ENCODE measurements around the gene ZNF385B. TPM values are rescaled to one million over a fixed set of nuclear protein-coding genes. Genes with fewer than 3 reads are reported as not detected.

The ZNF385B gene
- total and polyA plus RNA-seq, 4 donors: 3.0 to 7.2 (median 3.9) TPM

- Histone ChIP-seq H3K9me3 (ENCODE audit: control insufficient read depth in 4 of 4, low read length in 3 of 4) (no peaks in the 10 kb centered on the region), H3K36me3 (ENCODE audit: control insufficient read depth in 4 of 4, insufficient read depth in 3 of 4, low read depth in 1 of 4, low read length in 3 of 4) (peaks cover 0 to 18% (median 4%) of the 10 kb centered on the region in 4 donors), H3K9ac (ENCODE audit: low read depth in 1 of 2, low read length in 2 of 2) (no peak overlapping the region), H3K27ac (ENCODE audit: low read depth in 1 of 2, low read length in 2 of 2) (no peak overlapping the region), H3K4me3 (ENCODE audit: low read depth in 1 of 3, low read length in 3 of 3) (no peak overlapping the region), H3K4me1 (ENCODE audit: control insufficient read depth in 4 of 4, insufficient read depth in 4 of 4, low read length in 3 of 4) (peaks cover 0 to 10% (median 2%) of the 10 kb centered on the region in 4 donors), H3K27me3 (ENCODE audit: control insufficient read depth in 4 of 4, insufficient read depth in 4 of 4, low read length in 3 of 4) (no peaks in the 10 kb centered on the region)
- no peak for DNase-seq (ENCODE audit: low spot score)
- WGBS: 92% methylated on average over 4 of the region's 4 CpGs
- no peak for TF ChIP-seq FOXA2 (IDR thresholded peaks at IDR 0.05)
- TF ChIP-seq HNF4A (conservative IDR thresholded peaks at IDR 0.05): peak in 1 of 2 donors; percentile 17
These were observed 342.6 kb downstream of the ZNF385B start for GRCh38 chr2:179518830-179519229.

DNA sequence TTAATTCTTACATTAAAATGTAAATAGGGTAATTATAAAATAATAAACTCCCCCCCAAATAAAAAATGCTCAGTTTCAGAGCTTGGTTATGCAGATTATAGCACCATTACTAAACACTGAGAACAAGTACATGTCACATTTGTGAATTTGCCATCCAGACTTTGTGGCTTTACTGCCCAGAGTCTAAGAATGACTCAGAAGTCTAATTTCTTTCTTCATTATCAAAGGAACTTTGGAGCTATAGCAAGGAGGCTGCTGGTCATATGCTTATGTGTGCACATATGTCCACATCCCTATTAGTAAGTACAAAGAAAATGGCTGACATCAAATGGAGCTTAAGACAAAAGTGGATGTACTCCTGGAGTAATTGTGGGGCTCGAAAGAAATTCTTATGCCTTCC lies 348.2 kb downstream of the ZNF385B start:
- no peak for DNase-seq (ENCODE audit: low spot score)
- Histone ChIP-seq H3K9ac (ENCODE audit: low read depth in 1 of 2, low read length in 2 of 2) (no peak overlapping the region), H3K9me3 (ENCODE audit: control insufficient read depth in 4 of 4, low read length in 3 of 4) (no peaks in the 10 kb centered on the region), H3K36me3 (ENCODE audit: control insufficient read depth in 4 of 4, insufficient read depth in 3 of 4, low read depth in 1 of 4, low read length in 3 of 4) (peaks cover 0 to 34% (median 5%) of the 10 kb centered on the region in 4 donors), H3K27ac (ENCODE audit: low read depth in 1 of 2, low read length in 2 of 2) (no peak overlapping the region), H3K4me3 (ENCODE audit: low read depth in 1 of 3, low read length in 3 of 3) (no peak overlapping the region), H3K4me1 (ENCODE audit: control insufficient read depth in 4 of 4, insufficient read depth in 4 of 4, low read length in 3 of 4) (no peaks in the 10 kb centered on the region), H3K27me3 (ENCODE audit: control insufficient read depth in 4 of 4, insufficient read depth in 4 of 4, low read length in 3 of 4) (no peaks in the 10 kb centered on the region)
- 96% methylated on average over 1 of the region's 1 CpG for WGBS
- TF ChIP-seq ATF3 (IDR thresholded peaks at IDR 0.05): no peak
- TF ChIP-seq FOXA2 (IDR thresholded peaks at IDR 0.05): no peak
- TF ChIP-seq RAD21 (IDR thresholded peaks at IDR 0.05): no peak
- no peak for TF ChIP-seq HNF4A (conservative IDR thresholded peaks at IDR 0.05)
- no peak for TF ChIP-seq EGR1 (IDR thresholded peaks at IDR 0.05; ENCODE audit: low read depth in 2 of 2)
- TF ChIP-seq MAX (IDR thresholded peaks at IDR 0.05): no peak
- TF ChIP-seq JUND (IDR thresholded peaks at IDR 0.05): no peak
- no peak for TF ChIP-seq HNF4G (IDR thresholded peaks at IDR 0.05)
- TF ChIP-seq ZBTB33 (IDR thresholded peaks at IDR 0.05): no peak
- TF ChIP-seq SP1 (IDR thresholded peaks at IDR 0.05): no peak
- TF ChIP-seq FOXA1 (IDR thresholded peaks at IDR 0.05): no peak
- TF ChIP-seq GABPA (IDR thresholded peaks at IDR 0.05 in 1 of 2, conservative IDR thresholded peaks at IDR 0.05 in 1 of 2): no peak
- TF ChIP-seq, protein P1, sequence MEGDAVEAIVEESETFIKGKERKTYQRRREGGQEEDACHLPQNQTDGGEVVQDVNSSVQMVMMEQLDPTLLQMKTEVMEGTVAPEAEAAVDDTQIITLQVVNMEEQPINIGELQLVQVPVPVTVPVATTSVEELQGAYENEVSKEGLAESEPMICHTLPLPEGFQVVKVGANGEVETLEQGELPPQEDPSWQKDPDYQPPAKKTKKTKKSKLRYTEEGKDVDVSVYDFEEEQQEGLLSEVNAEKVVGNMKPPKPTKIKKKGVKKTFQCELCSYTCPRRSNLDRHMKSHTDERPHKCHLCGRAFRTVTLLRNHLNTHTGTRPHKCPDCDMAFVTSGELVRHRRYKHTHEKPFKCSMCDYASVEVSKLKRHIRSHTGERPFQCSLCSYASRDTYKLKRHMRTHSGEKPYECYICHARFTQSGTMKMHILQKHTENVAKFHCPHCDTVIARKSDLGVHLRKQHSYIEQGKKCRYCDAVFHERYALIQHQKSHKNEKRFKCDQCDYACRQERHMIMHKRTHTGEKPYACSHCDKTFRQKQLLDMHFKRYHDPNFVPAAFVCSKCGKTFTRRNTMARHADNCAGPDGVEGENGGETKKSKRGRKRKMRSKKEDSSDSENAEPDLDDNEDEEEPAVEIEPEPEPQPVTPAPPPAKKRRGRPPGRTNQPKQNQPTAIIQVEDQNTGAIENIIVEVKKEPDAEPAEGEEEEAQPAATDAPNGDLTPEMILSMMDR (IDR thresholded peaks at IDR 0.05; ENCODE audit: low read depth, low read length, missing input control): no peak
- TF ChIP-seq TAF1 (conservative IDR thresholded peaks at IDR 0.05): no peak
- no peak for TF ChIP-seq YY1 (IDR thresholded peaks at IDR 0.05)
- no peak for TF ChIP-seq NR2F2 (IDR thresholded peaks at IDR 0.05)
